ENCODE results near the gene PARD3.
"Not testable (repeated sequence)": the region's sequence is repeated elsewhere in the genome, so short reads cannot be mapped to it uniquely, and the experiment has no call there.

Gene PARD3

GRCh38 chr10:34369120-34369519, 446.0 kb downstream of the PARD3 start:
- no peak for DNase-seq

GRCh38 chr10:34364253-34365037, 450.7 kb downstream of the PARD3 start:
- no peak for DNase-seq

- DNase-seq, result no peak
Measured at GRCh38 chr10:34360984-34361383, 454.1 kb downstream of the PARD3 start.

GRCh38 chr10:34359435-34359813, 455.7 kb downstream of the PARD3 start:
- DNase-seq, result no peak

GRCh38 chr10:34358729-34359434, 456.2 kb downstream of the PARD3 start:
- DNase-seq, result no peak

- DNase-seq, result no peak
Measured at GRCh38 chr10:34356463-34356862, 458.6 kb downstream of the PARD3 start.

- DNase-seq, result not testable (repeated sequence)
Measured at GRCh38 chr10:34353530-34353929, 461.6 kb downstream of the PARD3 start.

- DNase-seq, result not testable (repeated sequence)
Measured at GRCh38 chr10:34352599-34353204, 462.4 kb downstream of the PARD3 start.

- DNase-seq, result peak; percentile 28
Measured at GRCh38 chr10:34351161-34351560, 463.9 kb downstream of the PARD3 start.

- no peak for DNase-seq
Measured at GRCh38 chr10:34348917-34349485, 466.1 kb downstream of the PARD3 start.

GRCh38 chr10:34348021-34348420, 467.1 kb downstream of the PARD3 start:
- DNase-seq, result no peak

- DNase-seq, result no peak
Measured at GRCh38 chr10:34347131-34347530, 468.0 kb downstream of the PARD3 start.

- no peak for DNase-seq
Measured at GRCh38 chr10:34346516-34347100, 468.5 kb downstream of the PARD3 start.

- DNase-seq, result no peak
Measured at GRCh38 chr10:34345383-34345782, 469.7 kb downstream of the PARD3 start.

GRCh38 chr10:34343764-34344163, 471.3 kb downstream of the PARD3 start:
- DNase-seq, result peak; percentile 38

GRCh38 chr10:34341473-34341872, 473.6 kb downstream of the PARD3 start:
- DNase-seq, result no peak

- DNase-seq, result no peak
Measured at GRCh38 chr10:34340934-34341333, 474.2 kb downstream of the PARD3 start.

GRCh38 chr10:34339816-34340553, 475.1 kb downstream of the PARD3 start:
- peak; percentile 51 for DNase-seq

- DNase-seq, result no peak
Measured at GRCh38 chr10:34337917-34338316, 477.2 kb downstream of the PARD3 start.

GRCh38 chr10:34335960-34336690, 479.0 kb downstream of the PARD3 start:
- no peak for DNase-seq

- no peak for DNase-seq
Measured at GRCh38 chr10:34334908-34335307, 480.2 kb downstream of the PARD3 start.

All from fibroblast of skin of scalp (primary cell).